Measurements from ENCODE around the gene ZNF783. TPM values are rescaled to one million over a fixed set of nuclear protein-coding genes. Genes with fewer than 3 reads are reported as not detected.

ZNF783 gene
- total and polyA plus RNA-seq, 2 of the 8 experiments (the other 6 are each of a cell fraction or from before 2014, with no cell fraction given) = 7.3 to 8.2 TPM

DNA sequence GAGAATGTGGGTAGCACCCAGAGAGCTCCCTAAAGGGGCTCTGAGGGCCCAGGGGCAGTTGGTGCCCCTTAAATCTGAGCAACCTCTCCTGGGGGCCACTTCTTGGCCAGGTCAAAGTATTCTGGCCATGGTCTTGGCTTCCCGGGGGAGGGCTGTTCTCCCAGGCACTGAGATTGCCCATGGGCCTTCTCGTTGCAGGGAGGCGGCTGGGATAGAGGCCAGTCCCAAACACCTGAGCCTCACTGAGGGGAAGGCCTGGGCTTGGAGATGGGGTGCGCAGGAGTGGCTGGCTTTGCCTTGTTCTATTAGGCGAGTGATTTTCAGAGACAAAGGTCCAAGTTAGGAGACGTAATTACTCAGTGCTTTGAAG is 33.5 kb downstream of the ZNF783 start (continued):
- TF ChIP-seq ZNF274 (IDR thresholded peaks at IDR 0.05; ENCODE audit: borderline replicate concordance, extremely low read depth, low read length) (no peak), GTF2F1 (IDR thresholded peaks at IDR 0.05; ENCODE audit: borderline replicate concordance, low read depth, low read length) (no peak), TAF1 (IDR thresholded peaks at IDR 0.05; ENCODE audit: low read depth, low read length) (no peak)

Measured in H1 (cell line).